CD4-positive, alpha-beta T cell treated with Interleukin-2 at 100 ng/mL for 4 hours (primary cell): ENCODE measurements around the gene ZNF281.

Source experiments
- DNase-seq: peaks from one replicate; pipeline ENCODE4 v3.0.0-alpha.2; 2020; ENCODE audit warnings: low spot score

ZNF281 gene

DNA sequence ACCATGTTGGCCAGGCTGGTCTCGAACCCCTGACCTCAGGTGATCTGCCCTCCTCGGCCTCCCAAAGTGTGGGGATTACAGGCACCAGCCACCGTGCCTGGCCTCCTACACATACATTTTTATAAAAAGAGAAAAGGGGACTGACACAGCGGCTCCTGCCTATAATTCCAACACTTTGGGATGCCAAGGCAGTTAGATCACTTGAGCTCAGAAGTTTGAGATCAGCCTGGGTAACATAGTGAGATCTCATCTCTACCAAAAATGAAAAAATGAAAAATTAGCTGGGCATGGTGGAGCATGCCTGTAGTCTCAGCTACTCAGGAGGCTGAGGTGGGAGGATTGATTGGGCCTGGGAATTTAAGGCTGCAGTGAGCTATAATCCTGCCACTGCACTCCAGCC is 23.4 kb downstream of the ZNF281 start:
- no peak for DNase-seq

GRCh38 chr1:200384818-200385390 is 24.9 kb downstream of the ZNF281 start:
- DNase-seq = no peak

DNA sequence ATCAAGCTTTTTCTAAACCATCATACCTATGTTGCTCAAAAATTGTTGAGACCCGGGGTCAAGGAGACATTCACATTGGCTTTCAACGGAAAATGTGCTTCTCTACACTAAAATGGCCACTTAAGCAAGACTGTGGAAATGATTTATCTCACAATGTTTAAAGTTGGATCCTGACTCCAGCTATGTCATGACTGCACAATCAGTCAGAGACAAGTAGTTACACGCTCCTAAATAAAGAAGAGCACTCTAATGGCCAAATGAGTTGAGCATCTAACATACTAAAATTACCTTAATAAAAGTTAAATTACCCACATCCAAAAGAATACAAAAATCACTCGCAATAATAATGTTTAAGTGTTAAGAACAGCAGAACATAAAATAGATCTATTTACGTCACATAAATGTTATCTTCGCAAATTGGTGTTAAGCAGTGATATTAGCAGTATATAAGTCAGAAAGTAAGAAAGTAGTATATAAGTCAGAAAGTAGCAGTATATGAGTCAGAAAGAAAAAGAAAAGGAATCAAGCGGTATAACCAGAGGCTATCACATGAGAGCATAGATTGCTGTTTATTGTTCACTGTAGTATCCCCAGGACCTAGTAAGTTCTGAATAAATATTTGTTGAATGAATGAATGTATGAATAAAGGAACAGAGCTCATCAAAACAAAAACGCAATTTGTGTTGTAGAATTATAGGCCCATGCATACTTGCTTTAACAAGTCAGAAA is 28.4 kb downstream of the ZNF281 start:
- no peak for DNase-seq

- DNase-seq = no peak
These were observed 29.2 kb downstream of the ZNF281 start for GRCh38 chr1:200380589-200381021.

DNA sequence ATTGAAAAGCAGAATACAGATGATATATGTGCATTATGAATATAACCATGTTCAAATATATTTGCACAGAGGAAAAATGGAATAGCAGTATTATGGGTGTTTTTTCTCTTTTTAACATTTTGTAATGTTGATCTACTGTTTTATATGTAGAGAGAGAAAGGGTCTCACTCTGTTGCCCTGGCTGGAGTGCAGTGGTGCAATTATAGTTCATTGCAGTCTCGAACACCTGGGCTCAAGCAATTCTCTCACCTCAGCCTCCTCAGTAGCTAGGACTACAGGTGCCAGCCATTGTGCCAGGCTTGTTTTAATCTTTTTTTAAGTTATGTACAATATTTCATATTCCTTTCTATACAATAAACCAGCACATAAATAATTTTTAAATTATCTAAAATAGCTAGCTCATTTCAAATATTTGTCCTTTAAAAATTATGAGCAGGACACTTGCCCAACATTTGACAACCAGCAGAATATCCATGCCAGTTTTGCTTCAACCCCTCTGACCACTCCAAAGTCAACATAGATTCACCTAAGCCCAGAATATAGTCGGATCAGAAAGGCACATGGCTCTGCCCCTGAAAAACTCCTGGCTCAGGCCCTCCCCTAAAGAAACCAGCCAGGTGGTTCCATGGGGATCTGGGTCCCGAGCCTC is 29.8 kb downstream of the ZNF281 start:
- no peak for DNase-seq

- DNase-seq = no peak
These were observed 30.4 kb downstream of the ZNF281 start for GRCh38 chr1:200379432-200379757.

DNA sequence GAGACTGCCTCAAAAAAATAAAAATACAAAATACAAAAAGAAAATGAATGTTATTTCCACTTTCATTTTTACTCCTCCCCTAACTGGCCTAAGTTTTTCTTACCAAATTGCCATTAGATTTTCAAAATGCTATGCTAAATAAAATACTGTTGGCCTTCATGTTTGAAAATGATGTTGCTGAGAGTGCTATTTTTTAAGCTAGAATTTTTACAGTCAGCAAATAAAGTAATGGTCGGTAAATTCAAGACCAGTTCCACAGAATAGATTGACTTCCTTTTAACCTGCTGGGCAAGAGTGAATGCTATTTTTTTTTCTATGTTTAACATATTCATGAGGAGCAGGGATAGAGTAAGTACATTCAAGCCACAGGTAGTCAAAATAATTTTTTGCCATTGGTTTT is 31.7 kb downstream of the ZNF281 start:
- DNase-seq = no peak

GRCh38 chr1:200376528-200376927 is 33.3 kb downstream of the ZNF281 start:
- no peak for DNase-seq

GRCh38 chr1:200374569-200375295 is 35.1 kb downstream of the ZNF281 start:
- no peak for DNase-seq

- DNase-seq = no peak
These were observed 36.0 kb downstream of the ZNF281 start for GRCh38 chr1:200373811-200374231.

- no peak for DNase-seq
These were observed 37.0 kb downstream of the ZNF281 start for GRCh38 chr1:200372885-200373181.

DNA sequence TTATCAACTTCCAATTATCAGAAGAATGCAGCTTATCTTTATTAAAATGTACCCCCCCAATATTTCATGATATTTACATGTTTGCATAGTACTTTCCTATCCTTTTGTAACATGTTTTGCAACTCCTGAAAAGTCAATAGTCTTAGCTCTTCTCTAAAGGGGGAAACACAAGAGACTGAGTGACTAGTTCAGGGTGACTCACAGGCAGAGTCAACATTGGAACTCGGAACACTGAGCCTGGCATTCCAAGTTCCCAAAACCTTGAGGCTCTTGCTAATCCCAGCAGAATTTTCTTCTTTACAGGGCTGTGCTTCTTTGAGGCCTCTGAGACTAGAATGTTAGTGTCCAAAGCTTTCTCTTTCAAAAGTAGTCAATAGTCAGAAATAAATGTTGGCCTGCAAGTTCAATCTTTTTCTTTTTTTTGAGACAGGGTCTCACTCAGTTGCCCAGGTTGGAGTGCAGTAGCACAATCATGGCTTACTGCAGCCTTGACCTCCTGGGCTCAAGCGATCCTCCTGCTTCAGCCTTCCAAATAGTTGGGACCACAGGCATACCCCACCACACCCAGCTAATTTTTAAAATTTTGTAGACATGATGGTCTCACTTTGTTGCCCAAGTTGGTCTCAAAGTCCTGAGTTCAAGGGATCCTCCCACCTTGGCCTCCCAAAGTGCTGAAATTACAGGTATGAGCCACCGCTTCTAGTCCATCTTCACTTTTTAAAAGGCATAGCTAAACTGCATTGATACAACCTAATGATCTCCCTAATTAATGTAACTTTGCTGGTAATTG is 37.5 kb downstream of the ZNF281 start:
- DNase-seq = no peak

GRCh38 chr1:200369706-200370105 is 40.1 kb downstream of the ZNF281 start:
- DNase-seq = no peak

GRCh38 chr1:200369131-200369530 is 40.7 kb downstream of the ZNF281 start:
- no peak for DNase-seq

DNA sequence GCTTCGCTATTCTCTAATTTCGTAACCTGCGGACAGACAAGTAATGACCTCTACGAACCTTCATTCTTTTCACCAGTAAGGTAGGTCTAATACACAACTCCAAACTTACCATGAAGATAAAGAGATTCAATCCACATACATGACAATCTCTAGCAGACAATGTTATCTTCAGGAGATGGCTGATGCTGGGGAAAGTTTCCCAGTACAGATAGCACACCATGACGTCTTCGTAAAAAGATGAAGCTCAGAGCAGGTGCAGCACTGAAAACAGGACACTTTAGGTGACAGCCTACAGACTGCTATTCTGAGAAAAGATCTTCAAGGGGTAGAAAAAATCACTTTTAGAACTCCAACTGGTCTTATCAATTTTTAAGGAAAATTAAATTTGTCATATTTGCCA is 41.3 kb downstream of the ZNF281 start:
- no peak for DNase-seq

DNA sequence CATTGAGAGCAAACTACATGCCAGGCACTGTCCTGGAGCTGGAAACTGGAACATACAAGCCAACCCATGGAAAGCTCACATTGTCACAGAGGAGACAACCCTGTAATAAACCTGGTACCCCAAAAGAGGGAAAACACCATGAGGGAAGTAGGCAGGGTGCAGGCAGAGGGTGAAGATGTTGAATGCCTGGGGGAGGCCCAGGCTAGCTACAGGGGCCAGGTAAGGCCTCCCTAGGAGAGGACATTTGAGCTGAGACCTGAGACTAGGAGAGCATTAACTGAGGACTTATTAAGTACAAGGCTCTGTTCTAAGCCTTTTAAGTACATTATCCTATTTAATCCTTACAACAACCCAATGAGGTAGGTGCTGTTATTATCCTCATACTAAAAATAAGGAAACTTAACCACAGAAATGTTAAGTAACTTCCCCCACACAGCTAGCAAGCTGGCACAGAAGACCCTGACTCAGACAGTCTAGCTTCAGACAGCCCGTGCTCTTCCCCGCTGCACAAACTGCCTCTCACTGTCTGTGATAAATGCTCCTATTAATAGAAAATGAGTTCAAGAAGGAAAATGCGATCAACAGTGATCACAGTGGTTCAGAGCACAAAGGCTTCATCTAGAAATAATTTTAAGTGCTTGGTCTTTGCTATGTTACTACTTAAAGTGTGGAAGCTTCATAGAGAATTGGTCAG is 41.8 kb downstream of the ZNF281 start:
- DNase-seq = no peak

- no peak for DNase-seq
These were observed 43.1 kb downstream of the ZNF281 start for GRCh38 chr1:200366577-200367253.

- DNase-seq = no peak
These were observed 43.9 kb downstream of the ZNF281 start for GRCh38 chr1:200365897-200366426.

- DNase-seq = no peak
These were observed 45.0 kb downstream of the ZNF281 start for GRCh38 chr1:200364831-200365230.

DNA sequence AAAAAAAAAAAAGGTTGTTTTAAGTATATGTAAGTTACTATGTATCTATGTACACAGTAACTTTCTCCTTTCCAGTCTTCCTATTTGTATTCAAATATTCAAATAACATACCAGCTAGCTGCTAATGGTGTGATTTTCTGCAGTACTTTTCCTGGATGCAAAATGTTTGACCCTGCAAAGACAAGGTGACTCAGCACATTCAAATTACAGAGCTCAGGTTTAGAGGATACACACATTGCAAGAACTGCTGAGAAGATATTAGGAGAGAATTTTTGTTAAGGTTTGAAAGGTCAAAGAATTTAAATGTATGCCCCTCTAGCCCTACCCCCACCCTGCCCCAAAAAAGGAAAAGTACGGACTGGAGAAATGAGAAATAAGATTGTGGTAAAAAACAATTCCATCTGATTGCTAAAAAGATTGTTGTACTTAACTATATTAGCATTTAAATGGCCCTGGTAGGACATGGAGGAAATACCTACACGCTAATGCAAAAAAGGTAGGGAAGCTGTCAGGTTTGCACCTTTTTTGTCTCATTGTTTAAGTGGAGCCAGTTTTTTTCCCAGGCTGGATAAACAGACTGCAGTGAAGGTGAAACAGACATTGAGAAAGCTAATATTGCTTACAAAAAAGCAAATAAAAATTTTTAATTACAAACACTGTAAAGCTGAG is 45.6 kb downstream of the ZNF281 start:
- DNase-seq = no peak
